ENCODE data around the gene ENTPD6.

The ENTPD6 gene

GRCh38 chr20:25199473-25200260, 4.2 kb downstream of the ENTPD6 start:
- Histone ChIP-seq H3K9me3 (ENCODE audit: control insufficient read depth, insufficient read depth, low read depth, low read length) (no peaks in the 10 kb centered on the region), H3K9ac (ENCODE audit: low read length) (no peak overlapping the region), H3K4me1 (ENCODE audit: control insufficient read depth, insufficient read depth, low read length) (peaks cover 18% of the 10 kb centered on the region), H3K27me3 (ENCODE audit: control insufficient read depth, insufficient read depth, low read length) (peaks cover 3% of the 10 kb centered on the region), H3K36me3 (ENCODE audit: control insufficient read depth, insufficient read depth, low read length) (no peaks in the 10 kb centered on the region), H3K4me3 (ENCODE audit: low read depth, low read length) (no peak overlapping the region), H3K27ac (ENCODE audit: low read depth, low read length) (no peak overlapping the region)

GRCh38 chr20:25203089-25203488, 7.6 kb downstream of the ENTPD6 start:
- no peaks in the 10 kb centered on the region for H3K9me3 ChIP-seq (ENCODE audit: control insufficient read depth, insufficient read depth, low read depth, low read length)
- peaks cover 24% of the 10 kb centered on the region for H3K4me1 ChIP-seq (ENCODE audit: control insufficient read depth, insufficient read depth, low read length)
- H3K4me3 ChIP-seq (ENCODE audit: low read depth, low read length): no peak overlapping the region
- no peak overlapping the region for H3K9ac ChIP-seq (ENCODE audit: low read length)
- no peak overlapping the region for H3K27ac ChIP-seq (ENCODE audit: low read depth, low read length)
- no peaks in the 10 kb centered on the region for H3K27me3 ChIP-seq (ENCODE audit: control insufficient read depth, insufficient read depth, low read length)
- H3K36me3 ChIP-seq (ENCODE audit: control insufficient read depth, insufficient read depth, low read length): no peaks in the 10 kb centered on the region

- no peak overlapping the region for H3K9ac ChIP-seq (ENCODE audit: low read length)
- no peaks in the 10 kb centered on the region for H3K9me3 ChIP-seq (ENCODE audit: control insufficient read depth, insufficient read depth, low read depth, low read length)
- no peaks in the 10 kb centered on the region for H3K27me3 ChIP-seq (ENCODE audit: control insufficient read depth, insufficient read depth, low read length)
- H3K36me3 ChIP-seq (ENCODE audit: control insufficient read depth, insufficient read depth, low read length): no peaks in the 10 kb centered on the region
- H3K4me1 ChIP-seq (ENCODE audit: control insufficient read depth, insufficient read depth, low read length): peaks cover 21% of the 10 kb centered on the region
- no peak overlapping the region for H3K27ac ChIP-seq (ENCODE audit: low read depth, low read length)
- no peak overlapping the region for H3K4me3 ChIP-seq (ENCODE audit: low read depth, low read length)
These were observed 8.4 kb downstream of the ENTPD6 start for GRCh38 chr20:25203871-25204320.

- no peaks in the 10 kb centered on the region for H3K9me3 ChIP-seq (ENCODE audit: control insufficient read depth, insufficient read depth, low read depth, low read length)
- H3K27me3 ChIP-seq (ENCODE audit: control insufficient read depth, insufficient read depth, low read length): no peaks in the 10 kb centered on the region
- no peak overlapping the region for H3K27ac ChIP-seq (ENCODE audit: low read depth, low read length)
- H3K36me3 ChIP-seq (ENCODE audit: control insufficient read depth, insufficient read depth, low read length): no peaks in the 10 kb centered on the region
- peaks cover 17% of the 10 kb centered on the region for H3K4me1 ChIP-seq (ENCODE audit: control insufficient read depth, insufficient read depth, low read length)
- no peak overlapping the region for H3K4me3 ChIP-seq (ENCODE audit: low read depth, low read length)
- H3K9ac ChIP-seq (ENCODE audit: low read length): no peak overlapping the region
These were observed 9.2 kb downstream of the ENTPD6 start for GRCh38 chr20:25204550-25205276.

GRCh38 chr20:25205277-25206062, 10.0 kb downstream of the ENTPD6 start:
- Histone ChIP-seq H3K27me3 (ENCODE audit: control insufficient read depth, insufficient read depth, low read length) (no peaks in the 10 kb centered on the region), H3K9me3 (ENCODE audit: control insufficient read depth, insufficient read depth, low read depth, low read length) (no peaks in the 10 kb centered on the region), H3K4me1 (ENCODE audit: control insufficient read depth, insufficient read depth, low read length) (peaks cover 17% of the 10 kb centered on the region), H3K36me3 (ENCODE audit: control insufficient read depth, insufficient read depth, low read length) (no peaks in the 10 kb centered on the region), H3K9ac (ENCODE audit: low read length) (no peak overlapping the region), H3K27ac (ENCODE audit: low read depth, low read length) (no peak overlapping the region), H3K4me3 (ENCODE audit: low read depth, low read length) (no peak overlapping the region)

GRCh38 chr20:25206063-25206403, 10.5 kb downstream of the ENTPD6 start:
- H3K36me3 ChIP-seq (ENCODE audit: control insufficient read depth, insufficient read depth, low read length): peaks cover 4% of the 10 kb centered on the region
- no peak overlapping the region for H3K4me3 ChIP-seq (ENCODE audit: low read depth, low read length)
- H3K27me3 ChIP-seq (ENCODE audit: control insufficient read depth, insufficient read depth, low read length): no peaks in the 10 kb centered on the region
- H3K27ac ChIP-seq (ENCODE audit: low read depth, low read length): no peak overlapping the region
- H3K9me3 ChIP-seq (ENCODE audit: control insufficient read depth, insufficient read depth, low read depth, low read length): no peaks in the 10 kb centered on the region
- no peak overlapping the region for H3K9ac ChIP-seq (ENCODE audit: low read length)
- peaks cover 17% of the 10 kb centered on the region for H3K4me1 ChIP-seq (ENCODE audit: control insufficient read depth, insufficient read depth, low read length)

- Histone ChIP-seq H3K4me1 (ENCODE audit: control insufficient read depth, insufficient read depth, low read length) (peaks cover 17% of the 10 kb centered on the region), H3K9me3 (ENCODE audit: control insufficient read depth, insufficient read depth, low read depth, low read length) (no peaks in the 10 kb centered on the region), H3K4me3 (ENCODE audit: low read depth, low read length) (no peak overlapping the region), H3K27me3 (ENCODE audit: control insufficient read depth, insufficient read depth, low read length) (no peaks in the 10 kb centered on the region), H3K27ac (ENCODE audit: low read depth, low read length) (no peak overlapping the region), H3K9ac (ENCODE audit: low read length) (no peak overlapping the region), H3K36me3 (ENCODE audit: control insufficient read depth, insufficient read depth, low read length) (peaks cover 9% of the 10 kb centered on the region)
These were observed 11.0 kb downstream of the ENTPD6 start for GRCh38 chr20:25206548-25206947.

- no peaks in the 10 kb centered on the region for H3K9me3 ChIP-seq (ENCODE audit: control insufficient read depth, insufficient read depth, low read depth, low read length)
- H3K4me1 ChIP-seq (ENCODE audit: control insufficient read depth, insufficient read depth, low read length): peaks cover 17% of the 10 kb centered on the region
- H3K4me3 ChIP-seq (ENCODE audit: low read depth, low read length): no peak overlapping the region
- H3K9ac ChIP-seq (ENCODE audit: low read length): no peak overlapping the region
- H3K27me3 ChIP-seq (ENCODE audit: control insufficient read depth, insufficient read depth, low read length): no peaks in the 10 kb centered on the region
- H3K36me3 ChIP-seq (ENCODE audit: control insufficient read depth, insufficient read depth, low read length): peaks cover 17% of the 10 kb centered on the region
- no peak overlapping the region for H3K27ac ChIP-seq (ENCODE audit: low read depth, low read length)
These were observed 11.8 kb downstream of the ENTPD6 start for GRCh38 chr20:25207149-25207959.

GRCh38 chr20:25207960-25208534, 12.5 kb downstream of the ENTPD6 start:
- Histone ChIP-seq H3K4me1 (ENCODE audit: control insufficient read depth, insufficient read depth, low read length) (peaks cover 17% of the 10 kb centered on the region), H3K9me3 (ENCODE audit: control insufficient read depth, insufficient read depth, low read depth, low read length) (no peaks in the 10 kb centered on the region), H3K27ac (ENCODE audit: low read depth, low read length) (no peak overlapping the region), H3K4me3 (ENCODE audit: low read depth, low read length) (no peak overlapping the region), H3K36me3 (ENCODE audit: control insufficient read depth, insufficient read depth, low read length) (peaks cover 21% of the 10 kb centered on the region), H3K27me3 (ENCODE audit: control insufficient read depth, insufficient read depth, low read length) (no peaks in the 10 kb centered on the region), H3K9ac (ENCODE audit: low read length) (no peak overlapping the region)

- Histone ChIP-seq H3K9ac (ENCODE audit: low read length) (no peak overlapping the region), H3K27ac (ENCODE audit: low read depth, low read length) (no peak overlapping the region), H3K9me3 (ENCODE audit: control insufficient read depth, insufficient read depth, low read depth, low read length) (no peaks in the 10 kb centered on the region), H3K27me3 (ENCODE audit: control insufficient read depth, insufficient read depth, low read length) (no peaks in the 10 kb centered on the region), H3K36me3 (ENCODE audit: control insufficient read depth, insufficient read depth, low read length) (peaks cover 33% of the 10 kb centered on the region), H3K4me1 (ENCODE audit: control insufficient read depth, insufficient read depth, low read length) (peaks cover 17% of the 10 kb centered on the region), H3K4me3 (ENCODE audit: low read depth, low read length) (no peak overlapping the region)
These were observed 13.9 kb downstream of the ENTPD6 start for GRCh38 chr20:25209400-25209799.

Data from HUES6 (cell line).